GM23248 (cell line): ENCODE data around the gene FMO5. TPM values are rescaled to one million over a fixed set of nuclear protein-coding genes. Genes with fewer than 3 reads are reported as not detected.

Source experiments
- DNase-seq: peaks from one replicate; pipeline ENCODE4 v3.0.0-alpha.2; 2015
- H2AFZ ChIP-seq: fragments of 200-600 bp; sonication (generic); 2 replicates; pipeline ENCODE4 v1.6.1; 2016; ENCODE audit warnings: antibody characterized with exemption
- H3F3A ChIP-seq: fragments of 200-600 bp; sonication (generic); 2 replicates; pipeline ENCODE4 v1.6.1; 2016; ENCODE audit warnings: mild to moderate bottlenecking, antibody characterized with exemption, mixed run types; ENCODE audit not compliant: insufficient read depth
- H3K27ac ChIP-seq: fragments of 200-600 bp; sonication (generic); 2 replicates; pipeline ENCODE4 v1.5.1; 2016; ENCODE audit warnings: mild to moderate bottlenecking
- H3K27me3 ChIP-seq: fragments of 200-600 bp; sonication (generic); replicated peaks from 2 replicates; pipeline ENCODE4 v1.6.1; 2016; ENCODE audit warnings: mild to moderate bottlenecking; ENCODE audit not compliant: insufficient read depth
- H3K36me3 ChIP-seq: fragments of 200-600 bp; sonication (generic); 2 replicates; pipeline ENCODE4 v1.6.1; 2016; ENCODE audit warnings: low read depth, mild to moderate bottlenecking
- H3K4me1 ChIP-seq: fragments of 200-600 bp; sonication (generic); 2 replicates; pipeline ENCODE4 v1.6.1; 2016; ENCODE audit warnings: mild to moderate bottlenecking; ENCODE audit not compliant: insufficient read depth
- H3K4me2 ChIP-seq: fragments of 200-600 bp; sonication (generic); one replicate; pipeline ENCODE4 v1.6.1; 2016; ENCODE audit warnings: mild to moderate bottlenecking; ENCODE audit not compliant: unreplicated experiment
- H3K4me3 ChIP-seq: fragments of 200-600 bp; sonication (generic); 2 replicates; pipeline ENCODE4 v1.5.1; 2016; ENCODE audit warnings: mild to moderate bottlenecking
- H3K79me2 ChIP-seq: fragments of 200-600 bp; sonication (generic); 2 replicates; pipeline ENCODE4 v1.6.1; 2016; ENCODE audit warnings: mild to moderate bottlenecking; ENCODE audit not compliant: insufficient read depth
- H3K9ac ChIP-seq: fragments of 200-600 bp; sonication (generic); 2 replicates; pipeline ENCODE4 v1.6.1; 2016; ENCODE audit warnings: mild to moderate bottlenecking
- H3K9me2 ChIP-seq: fragments of 200-600 bp; sonication (generic); 2 replicates; pipeline ENCODE4 v1.6.1; 2016; ENCODE audit warnings: mixed run types, mild to moderate bottlenecking, moderate library complexity; ENCODE audit not compliant: insufficient read depth
- H3K9me3 ChIP-seq: fragments of 200-600 bp; sonication (generic); one replicate; pipeline ENCODE4 v1.6.1; 2017; ENCODE audit warnings: low read depth
- H4K20me1 ChIP-seq: fragments of 200-600 bp; sonication (generic); 2 replicates; pipeline ENCODE4 v1.6.0; 2016; ENCODE audit not compliant: insufficient read depth
- EZH2 ChIP-seq: fragments of 200-600 bp; sonication (generic); IDR thresholded peaks from 2 replicates; pipeline ENCODE4 v1.6.1; 2018; ENCODE audit warnings: antibody characterized with exemption, mild to moderate bottlenecking; ENCODE audit not compliant: insufficient read depth, poor library complexity, severe bottlenecking
- EZH2phosphoT487 ChIP-seq: fragments of 200-600 bp; sonication (generic); IDR thresholded peaks from 2 replicates; pipeline ENCODE4 v1.6.1; 2018; ENCODE audit warnings: antibody characterized with exemption, moderate library complexity, mild to moderate bottlenecking, low read depth; ENCODE audit not compliant: insufficient read depth
- WGBS, 2 experiments: methylation state at CpG; one replicate each; pipeline ENCODE4 v1.1.6; 2015 to 2017; ENCODE audit warnings: low lambda C conversion rate in 2 of 2, low coverage in 1 of 2; ENCODE audit errors: missing lambda C conversion rate in 2 of 2; 5-methylcytosine and 5-hydroxymethylcytosine counted together
- in situ Hi-C: fragments of 300-500 bp; cut with MboI; formaldehyde crosslinking; loops from 2 replicates; pipeline ENCODE4 v1.15.0; 2020
- polyA plus RNA-seq: library from polyadenylated mRNA; unstranded; fragments of >200 nt; fragmentation: Nextera tagmentation; extraction: Ambion mirVana; gene quantifications from 2 replicates; pipeline ENCODE4 v1.2.1, GENCODE V29; 2016
- total RNA-seq: library from RNA; depleted of rRNA; stranded (reverse); fragments of >200 nt; shearing (Covaris generic); gene quantifications from 2 replicates; pipeline ENCODE4 v1.2.3, GENCODE V29; 2014

The FMO5 gene
- total and polyA plus RNA-seq, 2 experiments from 2014 or later = 1.2 to 4.9 TPM

GRCh38 chr1:147189514-147189913 is 35.6 kb downstream of the FMO5 start:
- TF ChIP-seq EZH2 (no peak), EZH2phosphoT487 (no peak)
- Histone ChIP-seq H3K27me3 (no peaks in the 10 kb centered on the region), H3K4me1 (no peaks in the 10 kb centered on the region), H2AFZ (no peak overlapping the region), H3K4me3 (no peak overlapping the region), H3K79me2 (no peaks in the 10 kb centered on the region), H3F3A (no peaks in the 10 kb centered on the region), H3K9ac (no peak overlapping the region), H3K36me3 (no peaks in the 10 kb centered on the region), H3K9me3 (no peaks in the 10 kb centered on the region), H4K20me1 (no peaks in the 10 kb centered on the region), H3K4me2 (no peak overlapping the region), H3K27ac (no peak overlapping the region), H3K9me2 (no peaks in the 10 kb centered on the region)
- in situ Hi-C loops = no loop called here
- no peak for DNase-seq
- WGBS, 2 experiments = 81 to 82% methylated on average over 2 of the region's 2 CpGs

GRCh38 chr1:147185432-147185831 is 39.7 kb downstream of the FMO5 start:
- Histone ChIP-seq H4K20me1 (no peaks in the 10 kb centered on the region), H3K9me3 (no peaks in the 10 kb centered on the region), H3K79me2 (no peaks in the 10 kb centered on the region), H3K4me1 (no peaks in the 10 kb centered on the region), H3F3A (no peaks in the 10 kb centered on the region), H3K36me3 (no peaks in the 10 kb centered on the region), H3K9me2 (no peaks in the 10 kb centered on the region), H3K4me3 (no peak overlapping the region), H3K27ac (no peak overlapping the region), H3K9ac (no peak overlapping the region), H3K4me2 (no peak overlapping the region), H3K27me3 (no peaks in the 10 kb centered on the region), H2AFZ (no peak overlapping the region)
- TF ChIP-seq EZH2 = no peak
- no peak for TF ChIP-seq EZH2phosphoT487
- no peak for DNase-seq
- 90 to 96% methylated on average over 2 of the region's 2 CpGs for whole genome bisulfite sequencing, 2 experiments
- in situ Hi-C loops = no loop called here

GRCh38 chr1:147177611-147178380 is 47.3 kb downstream of the FMO5 start:
- Histone ChIP-seq H3K27me3 (no peaks in the 10 kb centered on the region), H3F3A (peaks cover 20% of the 10 kb centered on the region), H3K4me2 (peak overlapping the region; percentile 79), H3K9ac (peak overlapping the region; percentile 66), H4K20me1 (no peaks in the 10 kb centered on the region), H3K79me2 (peaks cover 19% of the 10 kb centered on the region), H3K9me2 (no peaks in the 10 kb centered on the region), H2AFZ (peak overlapping the region; percentile 93), H3K4me1 (peaks cover 26% of the 10 kb centered on the region), H3K36me3 (no peaks in the 10 kb centered on the region), H3K9me3 (no peaks in the 10 kb centered on the region), H3K27ac (peak overlapping the region; percentile 31), H3K4me3 (peak overlapping the region; percentile 66)
- TF ChIP-seq EZH2 = no peak
- TF ChIP-seq EZH2phosphoT487 = no peak
- 5 to 7% methylated on average over 25 to 29 of the region's 36 CpGs for WGBS, 2 experiments
- in situ Hi-C loops = loop anchor here (10.0 kb wide), 1 partner anchor 47 kb away; the partner anchor contains the start of gene FMO5
- peak; percentile 63 for DNase-seq

- DNase-seq = peak; percentile 98
- H3K9me3 ChIP-seq = no peaks in the 10 kb centered on the region
- H2AFZ ChIP-seq = peak within 1 kb of the TSS; percentile 89
- no peaks in the 10 kb centered on the region for H4K20me1 ChIP-seq
- peak within 1 kb of the TSS; percentile 96 for H3K4me3 ChIP-seq
- peaks cover 63% of the 10 kb centered on the region for H3K79me2 ChIP-seq
- H3K27ac ChIP-seq = peak within 1 kb of the TSS; percentile 90
- no peak for TF ChIP-seq EZH2
- TF ChIP-seq EZH2phosphoT487 = no peak
- peaks cover 46% of the 10 kb centered on the region for H3K4me1 ChIP-seq
- no peaks in the 10 kb centered on the region for H3K27me3 ChIP-seq
- in situ Hi-C loops = loop anchor here (10.0 kb wide), 1 partner anchor 52 kb away; the partner anchor contains the start of gene FMO5
- no peaks in the 10 kb centered on the region for H3K9me2 ChIP-seq
- H3F3A ChIP-seq = peaks cover 57% of the 10 kb centered on the region
- peak within 1 kb of the TSS; percentile 85 for H3K4me2 ChIP-seq
- H3K36me3 ChIP-seq = no peaks in the 10 kb centered on the region
- 0 to 3% methylated on average over 55 to 65 of the region's 72 CpGs for WGBS, 2 experiments
- peak within 1 kb of the TSS; percentile 89 for H3K9ac ChIP-seq
These were observed 52.7 kb downstream of the FMO5 start, which contains the start of gene PRKAB2 for GRCh38 chr1:147172168-147173016. PRKAB2 (minus strand) TSS chr1:147172470; CDS start chr1:147172144, 326 bp downstream.
